ENCODE data around the gene DNAJB1.
"Not testable (repeated sequence)": the region's sequence is repeated elsewhere in the genome, so short reads cannot be mapped to it uniquely, and the experiment has no call there.

The DNAJB1 gene

DNA sequence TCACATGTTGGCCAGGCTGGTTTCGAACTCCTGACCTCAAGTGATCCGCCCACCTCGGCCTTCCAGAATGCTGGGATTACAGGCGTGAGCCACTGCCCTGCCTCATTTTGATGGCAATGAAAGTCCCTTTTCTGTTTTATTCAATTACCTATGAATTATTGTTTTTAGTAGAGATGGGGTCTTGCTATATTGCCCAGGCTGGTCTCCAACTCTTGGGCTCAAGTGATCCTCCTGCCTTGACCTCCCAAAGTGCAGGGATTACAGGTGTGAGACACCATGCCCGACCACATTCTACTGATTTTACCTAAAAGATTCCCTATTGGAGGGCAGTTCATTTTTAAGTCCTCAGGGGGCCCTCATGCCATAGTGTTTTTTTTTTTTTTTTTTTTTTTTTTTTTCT is 23.8 kb upstream of the DNAJB1 start:
- H3K4me1 Mint-ChIP-seq (ENCODE audit: low read depth) = peaks cover 37% of the 10 kb centered on the region
- not testable (repeated sequence) for H3K36me3 Mint-ChIP-seq; H3K4me3 Mint-ChIP-seq; H3K27me3 Mint-ChIP-seq; H3K9me3 Mint-ChIP-seq (ENCODE audit: low read depth); H3K27ac Mint-ChIP-seq

DNA sequence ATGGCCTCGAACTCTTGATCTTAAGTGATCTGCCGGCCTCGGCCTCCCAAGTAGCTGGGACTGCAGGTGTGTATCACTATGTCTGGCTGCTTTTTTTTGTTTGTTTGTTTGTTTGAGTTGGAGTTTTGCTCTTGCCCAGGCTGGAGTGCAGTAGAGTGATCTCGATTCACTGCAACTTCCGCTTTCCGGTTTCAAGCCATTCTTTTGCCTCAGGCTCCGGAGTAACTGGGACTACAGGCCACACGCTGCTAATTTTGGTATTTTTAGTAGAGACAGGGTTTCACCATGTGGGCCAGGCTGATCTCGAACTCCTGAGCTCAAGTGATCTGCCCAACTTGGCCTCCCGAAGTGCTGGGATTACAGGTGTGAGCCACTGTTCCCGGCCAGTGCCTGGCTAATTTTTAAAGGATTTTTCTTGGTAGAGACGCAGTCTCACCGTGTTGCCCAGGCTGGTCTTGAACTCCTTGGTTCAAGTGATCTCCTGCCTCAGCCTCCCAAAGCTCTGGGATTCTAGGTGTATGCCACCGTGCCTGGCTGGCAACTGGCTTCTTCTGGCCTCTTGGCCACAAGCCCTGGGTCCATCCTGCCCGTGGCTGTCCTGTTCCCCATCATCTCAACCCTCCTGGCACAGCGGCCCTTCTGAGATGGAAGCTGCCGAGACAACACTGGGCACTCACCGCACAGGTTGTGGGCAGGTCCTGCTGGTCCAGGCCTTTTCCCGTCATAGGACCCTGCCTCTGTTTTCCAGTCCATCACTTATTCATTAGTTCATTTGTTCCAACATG is 22.7 kb upstream of the DNAJB1 start:
- no peaks in the 10 kb centered on the region for H3K27me3 Mint-ChIP-seq
- no peaks in the 10 kb centered on the region for H3K36me3 Mint-ChIP-seq
- H3K27ac Mint-ChIP-seq = peak overlapping the region; percentile 61
- no peak overlapping the region for H3K4me3 Mint-ChIP-seq
- no peaks in the 10 kb centered on the region for H3K9me3 Mint-ChIP-seq (ENCODE audit: low read depth)
- peaks cover 42% of the 10 kb centered on the region for H3K4me1 Mint-ChIP-seq (ENCODE audit: low read depth)

DNA sequence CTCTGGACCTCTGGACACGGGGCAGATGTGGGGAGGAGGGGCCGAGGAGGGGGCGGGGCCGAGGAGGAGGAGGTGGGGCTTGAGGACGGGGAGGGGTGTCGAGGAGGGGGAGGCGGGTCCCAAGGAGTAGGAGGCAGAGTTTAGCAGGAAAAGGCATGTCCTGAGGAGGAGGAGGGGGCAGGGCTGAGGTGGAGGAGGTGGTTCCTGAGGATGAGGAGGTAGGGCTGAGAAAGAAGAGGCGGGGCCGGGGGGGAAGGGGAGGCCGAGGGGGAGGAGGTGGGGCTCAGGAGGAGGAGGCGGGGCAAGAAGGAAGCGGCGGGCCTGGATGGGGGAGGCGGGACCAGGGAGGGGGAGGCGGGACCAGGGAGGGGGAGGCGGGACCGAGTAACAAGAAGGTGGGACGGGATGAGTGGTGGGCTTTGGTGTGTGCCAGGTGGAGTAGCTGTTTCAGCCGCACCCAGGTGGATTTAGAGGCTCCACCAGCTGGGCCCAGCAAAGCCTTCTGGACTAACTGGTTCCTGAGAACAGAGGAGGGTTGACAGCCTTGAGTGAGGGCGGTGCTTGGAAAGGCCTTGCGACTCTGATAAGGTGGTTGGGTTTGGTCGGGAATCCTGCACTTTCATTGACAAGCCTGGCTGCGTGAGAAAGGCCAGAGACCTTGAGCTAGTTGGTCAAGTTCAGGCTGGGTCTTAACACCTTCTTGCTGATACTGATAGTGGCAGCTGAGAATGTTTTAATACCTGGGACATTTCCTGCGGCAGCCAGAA is 18.9 kb upstream of the DNAJB1 start:
- Mint-ChIP-seq H3K4me1 (ENCODE audit: low read depth) (peaks cover 39% of the 10 kb centered on the region), H3K9me3 (ENCODE audit: low read depth) (no peaks in the 10 kb centered on the region), H3K36me3 (no peaks in the 10 kb centered on the region), H3K27ac (no peak overlapping the region), H3K27me3 (no peaks in the 10 kb centered on the region), H3K4me3 (no peak overlapping the region)

DNA sequence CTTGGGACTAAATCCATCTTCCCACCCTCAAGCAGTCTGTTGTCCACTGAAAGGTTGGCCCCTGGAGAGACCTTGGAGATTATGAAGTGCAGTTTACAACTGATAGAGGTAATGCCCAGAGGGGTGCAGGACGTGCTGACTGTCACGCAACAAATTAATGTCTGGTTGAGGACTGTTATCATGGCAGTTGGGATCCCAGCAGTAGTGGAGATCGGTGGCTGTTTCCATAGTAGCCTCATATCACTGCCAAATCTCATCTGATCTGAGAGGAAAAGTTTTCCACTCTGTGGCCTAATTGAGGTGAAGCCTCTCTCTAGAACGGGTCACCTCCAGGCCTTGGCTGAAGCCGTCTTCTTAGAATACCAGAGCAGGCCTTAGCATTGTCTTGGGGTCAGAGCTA is 15.3 kb upstream of the DNAJB1 start:
- peak overlapping the region; percentile 73 for H3K27ac Mint-ChIP-seq
- no peak overlapping the region for H3K4me3 Mint-ChIP-seq
- H3K36me3 Mint-ChIP-seq = no peaks in the 10 kb centered on the region
- H3K27me3 Mint-ChIP-seq = no peaks in the 10 kb centered on the region
- H3K4me1 Mint-ChIP-seq (ENCODE audit: low read depth) = peaks cover 49% of the 10 kb centered on the region
- no peaks in the 10 kb centered on the region for H3K9me3 Mint-ChIP-seq (ENCODE audit: low read depth)

DNA sequence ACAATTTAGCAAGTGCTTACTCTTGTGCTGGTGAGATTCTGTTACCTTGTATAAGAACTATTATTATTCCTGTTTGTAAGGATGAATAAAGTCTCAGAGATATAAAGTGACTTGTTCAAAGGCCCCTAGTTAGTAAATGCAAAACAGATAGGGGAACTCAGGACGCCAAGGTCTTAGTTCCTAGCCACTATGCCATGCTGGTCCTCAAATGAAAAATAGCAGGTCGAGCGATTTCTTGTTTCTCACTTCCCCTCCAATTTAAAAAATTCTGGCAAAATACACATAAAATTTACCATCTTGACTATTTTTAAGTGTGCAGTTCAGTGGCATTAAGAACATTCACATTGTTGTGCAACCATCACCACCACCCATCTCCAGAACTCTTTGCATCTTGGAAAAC is 12.3 kb upstream of the DNAJB1 start:
- Mint-ChIP-seq H3K4me1 (ENCODE audit: low read depth) (peaks cover 38% of the 10 kb centered on the region), H3K27ac (peak overlapping the region; percentile 66)

DNA sequence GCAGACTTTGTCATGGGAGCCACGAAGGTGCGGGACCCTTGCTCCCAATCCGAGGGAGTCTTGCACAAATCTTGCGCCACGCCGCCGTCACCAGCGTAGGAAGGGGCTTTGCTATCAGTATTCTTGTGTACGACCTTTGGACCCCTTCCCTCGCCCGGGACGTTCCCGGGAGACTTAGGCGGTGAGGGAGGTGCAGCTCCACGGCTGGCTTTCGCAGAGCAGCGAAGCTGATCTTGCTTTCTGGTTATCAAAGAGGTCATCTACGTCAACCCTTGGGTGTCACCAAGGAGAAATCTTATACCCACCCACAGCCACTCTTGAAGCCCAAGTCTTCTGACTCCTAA is 11.8 kb upstream of the DNAJB1 start:
- H3K9me3 Mint-ChIP-seq (ENCODE audit: low read depth) = no peaks in the 10 kb centered on the region
- peak overlapping the region; percentile 95 for H3K4me3 Mint-ChIP-seq
- peak overlapping the region; percentile 96 for H3K27ac Mint-ChIP-seq
- peaks cover 40% of the 10 kb centered on the region for H3K4me1 Mint-ChIP-seq (ENCODE audit: low read depth)
- H3K27me3 Mint-ChIP-seq = no peaks in the 10 kb centered on the region
- no peaks in the 10 kb centered on the region for H3K36me3 Mint-ChIP-seq

More for the DNA sequence above, 12.3 kb upstream of the DNAJB1 start:
- no peaks in the 10 kb centered on the region for H3K27me3 Mint-ChIP-seq
- H3K36me3 Mint-ChIP-seq = no peaks in the 10 kb centered on the region
- H3K9me3 Mint-ChIP-seq (ENCODE audit: low read depth) = no peaks in the 10 kb centered on the region
- peak overlapping the region; percentile 95 for H3K4me3 Mint-ChIP-seq

DNA sequence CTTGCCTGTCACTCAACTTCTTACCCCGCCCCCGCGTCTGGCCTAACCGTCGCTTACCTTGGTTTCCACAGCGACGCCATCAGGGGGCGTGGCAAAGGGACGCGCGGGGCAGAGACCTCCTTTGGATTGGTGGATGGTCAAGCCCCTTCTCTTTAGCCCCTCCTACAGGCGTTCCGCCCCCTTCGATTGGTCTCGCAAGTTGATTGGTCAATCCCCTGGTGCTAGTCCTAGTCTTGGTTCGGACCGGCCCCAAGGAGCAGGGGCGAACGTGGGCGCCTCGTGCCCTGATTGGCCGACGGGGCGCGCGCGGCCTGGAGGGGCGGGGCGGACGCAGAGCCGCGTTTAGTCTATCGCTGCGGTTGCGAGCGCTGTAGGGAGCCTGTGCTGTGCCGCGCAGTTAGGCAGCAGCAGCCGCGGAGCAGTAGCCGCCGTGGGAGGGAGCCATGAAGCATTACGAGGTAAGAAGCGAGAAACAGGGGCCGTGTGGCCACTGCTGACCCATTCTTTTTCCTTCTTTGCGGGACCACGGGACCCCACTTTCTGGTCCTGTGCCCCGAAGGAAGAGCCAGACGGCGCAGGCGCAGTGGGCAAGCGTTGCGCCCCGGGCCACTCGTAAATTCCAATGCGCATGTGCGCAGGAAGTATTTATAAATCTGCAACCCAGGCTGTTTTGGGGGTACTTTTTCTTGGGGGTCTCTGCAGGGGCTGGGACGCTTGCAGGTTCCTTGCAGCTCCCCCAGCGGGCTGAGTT is 11.2 kb upstream of the DNAJB1 start, which contains the start of gene TECR:
Gene TECR (plus strand): TSS at position 341 of the 751 bp plus-strand sequence. CDS start 103 bp downstream, at position 444.
- H3K9me3 Mint-ChIP-seq (ENCODE audit: low read depth) = no peaks in the 10 kb centered on the region
- peak within 1 kb of the TSS; percentile 96 for H3K27ac Mint-ChIP-seq
- H3K4me3 Mint-ChIP-seq = peak within 1 kb of the TSS; percentile 95
- no peaks in the 10 kb centered on the region for H3K36me3 Mint-ChIP-seq
- peaks cover 39% of the 10 kb centered on the region for H3K4me1 Mint-ChIP-seq (ENCODE audit: low read depth)
- H3K27me3 Mint-ChIP-seq = no peaks in the 10 kb centered on the region

DNA sequence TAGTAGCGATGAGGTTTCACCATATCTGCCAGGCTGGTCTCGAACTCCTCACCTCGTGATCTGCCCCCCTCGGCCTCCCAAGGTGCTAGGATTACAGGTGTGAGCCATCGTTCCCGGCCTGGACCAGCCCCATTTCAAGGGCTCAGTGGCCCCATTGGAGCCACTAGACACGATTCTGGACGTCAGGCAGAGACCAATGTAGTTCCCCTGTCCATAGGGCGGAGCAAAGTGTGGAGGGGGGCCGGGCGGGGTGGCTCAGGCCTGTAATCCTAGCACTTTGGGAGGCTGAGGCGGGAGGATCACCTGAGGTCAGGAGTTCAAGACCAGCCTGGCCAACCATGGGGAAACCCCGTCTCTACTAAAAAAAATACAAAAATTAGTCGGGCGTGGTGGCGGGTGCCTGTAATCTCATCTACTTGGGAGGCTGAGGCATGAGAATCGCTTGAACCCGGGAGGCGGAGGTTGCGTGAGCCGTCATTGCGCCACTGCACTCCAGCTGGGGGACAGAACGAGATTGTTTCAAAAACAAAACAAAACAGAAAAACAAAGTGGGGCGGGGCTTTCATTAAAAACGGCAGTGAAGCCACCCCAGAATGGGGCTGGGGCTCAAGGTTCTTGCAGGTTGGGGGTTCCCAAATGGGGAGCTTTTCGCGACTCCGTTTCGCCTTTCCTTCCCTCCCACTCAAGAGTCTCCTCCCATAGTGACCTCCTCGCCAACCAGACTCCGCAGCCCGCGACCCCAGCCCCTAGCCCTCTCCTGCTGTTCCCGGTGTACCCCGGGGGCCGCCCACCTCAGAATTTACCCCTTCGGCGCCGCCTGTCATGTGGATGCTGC is 10.4 kb upstream of the DNAJB1 start:
- peak overlapping the region; percentile 92 for H3K27ac Mint-ChIP-seq
- H3K27me3 Mint-ChIP-seq = no peaks in the 10 kb centered on the region
- peak overlapping the region; percentile 95 for H3K4me3 Mint-ChIP-seq
- no peaks in the 10 kb centered on the region for H3K36me3 Mint-ChIP-seq
- peaks cover 44% of the 10 kb centered on the region for H3K4me1 Mint-ChIP-seq (ENCODE audit: low read depth)
- no peaks in the 10 kb centered on the region for H3K9me3 Mint-ChIP-seq (ENCODE audit: low read depth)

DNA sequence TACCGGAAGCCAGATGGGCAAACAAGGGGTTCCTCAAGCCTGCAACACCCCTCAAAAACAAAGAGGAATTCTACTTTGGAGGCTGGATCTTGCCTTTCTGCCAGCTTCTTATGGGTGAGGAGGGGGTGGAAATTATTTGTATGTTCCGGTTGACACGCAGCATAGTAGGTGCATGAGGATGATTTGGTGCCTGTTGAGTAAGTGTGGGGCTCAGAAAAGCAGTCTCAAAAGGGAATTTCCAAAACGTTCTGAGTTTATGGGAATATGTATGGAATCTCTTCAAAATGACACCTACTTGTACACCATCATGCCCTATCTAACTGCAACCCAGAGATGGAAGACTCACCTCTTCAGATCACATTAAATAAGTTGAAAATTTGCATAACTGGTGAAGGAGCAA is 8.2 kb upstream of the DNAJB1 start:
- no peaks in the 10 kb centered on the region for H3K27me3 Mint-ChIP-seq
- peaks cover 44% of the 10 kb centered on the region for H3K4me1 Mint-ChIP-seq (ENCODE audit: low read depth)
- H3K36me3 Mint-ChIP-seq = no peaks in the 10 kb centered on the region
- H3K9me3 Mint-ChIP-seq (ENCODE audit: low read depth) = no peaks in the 10 kb centered on the region
- no peak overlapping the region for H3K27ac Mint-ChIP-seq
- H3K4me3 Mint-ChIP-seq = no peak overlapping the region

DNA sequence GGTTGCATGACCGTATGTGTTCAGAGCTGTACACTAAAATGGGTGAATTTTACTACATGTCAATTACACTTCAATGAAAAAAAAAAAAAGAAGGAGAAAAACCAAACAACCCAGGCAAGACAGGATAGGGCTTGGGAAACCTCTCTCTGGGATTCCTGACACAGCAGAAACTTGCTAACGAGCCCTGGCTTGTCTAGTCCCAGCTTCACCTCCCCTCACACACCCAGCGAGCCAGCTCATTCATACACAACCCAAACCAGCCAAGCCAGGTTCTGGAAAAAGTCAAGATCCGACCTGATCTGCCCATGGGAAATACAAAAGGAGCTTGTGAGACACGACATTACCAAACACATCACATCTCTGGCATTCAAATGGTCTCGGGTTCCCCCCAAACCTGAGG is 7.5 kb upstream of the DNAJB1 start:
- no peaks in the 10 kb centered on the region for H3K36me3 Mint-ChIP-seq
- H3K4me1 Mint-ChIP-seq (ENCODE audit: low read depth) = peaks cover 41% of the 10 kb centered on the region
- peak overlapping the region; percentile 70 for H3K27ac Mint-ChIP-seq
- H3K27me3 Mint-ChIP-seq = no peaks in the 10 kb centered on the region
- H3K4me3 Mint-ChIP-seq = no peak overlapping the region
- no peaks in the 10 kb centered on the region for H3K9me3 Mint-ChIP-seq (ENCODE audit: low read depth)

DNA sequence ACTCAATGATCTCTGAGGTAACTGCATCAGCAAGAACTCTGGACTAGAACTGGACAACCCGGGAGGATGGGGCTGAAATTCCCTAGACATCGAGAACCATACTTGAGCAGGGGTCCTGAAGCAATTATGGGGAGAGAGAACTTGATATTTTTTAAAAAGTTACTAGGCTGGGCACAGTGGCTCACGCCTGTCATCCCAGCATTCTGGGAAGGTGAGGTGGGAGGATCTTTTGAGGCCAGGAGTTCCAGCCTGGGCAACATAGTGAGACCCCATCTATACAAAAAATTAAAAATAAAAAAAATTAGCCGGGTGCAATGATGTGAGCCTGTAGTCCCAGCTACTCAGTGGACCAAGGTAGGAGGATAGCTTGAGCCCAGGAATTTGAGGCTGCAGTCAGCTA is 2.3 kb upstream of the DNAJB1 start:
- Mint-ChIP-seq H3K4me3 (peak overlapping the region; percentile 73), H3K27ac (peak overlapping the region; percentile 95), H3K27me3 (no peaks in the 10 kb centered on the region), H3K36me3 (peaks cover 9% of the 10 kb centered on the region), H3K9me3 (ENCODE audit: low read depth) (no peaks in the 10 kb centered on the region), H3K4me1 (ENCODE audit: low read depth) (peaks cover 57% of the 10 kb centered on the region)

DNA sequence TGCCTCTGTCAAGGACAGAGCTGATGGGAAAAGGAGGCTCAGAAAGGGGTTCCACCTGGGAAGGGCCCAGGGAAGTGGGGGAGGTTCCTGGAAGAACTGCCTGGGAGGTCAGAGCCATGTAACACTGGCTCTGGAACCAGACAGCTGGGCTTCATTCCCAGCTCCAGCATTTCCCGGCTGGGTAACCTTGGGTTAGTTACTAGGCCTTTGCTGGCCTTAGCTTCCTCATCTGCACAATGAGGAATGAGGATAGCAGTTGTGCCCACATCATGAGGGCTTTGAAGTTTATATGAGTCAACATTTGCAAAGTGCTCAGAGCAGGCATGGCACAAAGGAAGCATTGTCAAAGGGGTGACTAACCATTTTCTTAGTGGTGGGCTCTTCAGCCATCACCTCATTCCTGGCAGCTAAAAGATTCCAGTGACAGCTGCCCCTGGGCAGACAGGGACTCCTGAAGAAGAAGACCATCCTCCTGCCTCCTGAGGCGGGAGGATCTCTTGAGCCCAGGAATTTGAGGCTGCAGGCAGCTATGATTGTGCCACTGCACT is 1.7 kb upstream of the DNAJB1 start:
- H3K36me3 Mint-ChIP-seq = peaks cover 13% of the 10 kb centered on the region

DNA sequence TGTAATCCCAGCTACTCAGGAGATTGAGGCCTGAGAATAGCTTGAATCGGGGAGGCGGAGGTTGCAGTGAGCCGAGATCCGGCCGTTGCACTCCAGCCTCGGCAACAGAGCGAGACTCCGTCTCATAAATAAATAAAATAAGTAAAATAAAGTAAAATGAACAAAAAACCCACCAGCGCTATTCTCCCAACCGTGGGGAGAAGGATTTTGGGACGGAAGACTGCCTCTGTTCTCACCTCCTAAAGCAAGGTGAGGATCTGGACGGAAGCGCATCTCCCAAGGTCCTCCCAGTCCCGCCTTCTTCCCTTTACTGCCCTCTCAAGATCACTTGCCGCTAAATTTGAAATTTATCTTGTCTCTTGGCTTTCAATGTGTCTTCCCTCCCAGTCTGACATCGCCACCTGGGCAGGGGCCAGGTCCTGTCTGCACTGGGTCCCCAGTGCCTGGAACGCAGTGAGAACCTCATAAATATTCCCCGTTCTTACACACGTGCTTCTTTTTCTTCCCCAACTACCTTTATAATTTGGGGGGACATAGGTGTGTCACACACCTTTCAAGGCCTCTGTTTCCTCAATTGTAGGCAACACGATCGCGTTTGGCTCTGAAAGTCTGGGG is 1.2 kb upstream of the DNAJB1 start:
- Mint-ChIP-seq H3K27ac (peak overlapping the region; percentile 95), H3K27me3 (no peaks in the 10 kb centered on the region), H3K9me3 (ENCODE audit: low read depth) (no peaks in the 10 kb centered on the region), H3K4me3 (peak overlapping the region; percentile 84), H3K4me1 (ENCODE audit: low read depth) (peaks cover 65% of the 10 kb centered on the region), H3K36me3 (peaks cover 17% of the 10 kb centered on the region)

More for the DNA sequence above, 1.7 kb upstream of the DNAJB1 start:
- H3K9me3 Mint-ChIP-seq (ENCODE audit: low read depth) = no peaks in the 10 kb centered on the region
- peak overlapping the region; percentile 95 for H3K27ac Mint-ChIP-seq
- peak overlapping the region; percentile 73 for H3K4me3 Mint-ChIP-seq
- H3K27me3 Mint-ChIP-seq = no peaks in the 10 kb centered on the region
- H3K4me1 Mint-ChIP-seq (ENCODE audit: low read depth) = peaks cover 60% of the 10 kb centered on the region

DNA sequence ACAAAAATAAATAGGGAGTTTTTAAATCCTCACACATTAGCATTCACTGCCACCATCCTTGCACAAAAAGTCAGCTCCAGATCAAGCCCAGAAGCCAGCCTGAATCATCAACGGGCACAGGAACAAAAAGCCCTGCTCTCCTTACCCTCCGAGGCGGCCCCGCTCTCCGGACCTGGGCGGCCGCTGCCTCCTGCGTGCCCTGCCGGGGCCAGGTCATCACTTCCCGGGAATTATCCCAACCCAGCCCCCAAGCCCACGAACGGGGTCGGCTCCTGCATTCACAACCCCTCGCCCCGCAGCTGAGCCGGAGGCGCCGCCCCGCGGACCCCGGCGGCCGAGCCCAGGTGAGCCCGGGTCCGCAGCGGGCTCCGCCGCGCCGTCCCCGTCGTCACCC is 754 bp downstream of the DNAJB1 start:
- Mint-ChIP-seq H3K36me3 (peaks cover 17% of the 10 kb centered on the region), H3K4me3 (peak overlapping the region; percentile 95), H3K4me1 (ENCODE audit: low read depth) (peaks cover 59% of the 10 kb centered on the region), H3K9me3 (ENCODE audit: low read depth) (no peaks in the 10 kb centered on the region), H3K27me3 (no peaks in the 10 kb centered on the region), H3K27ac (peak overlapping the region; percentile 84)
